K562 (cell line): ENCODE data around the gene AIF1. TPM values are rescaled to one million over a fixed set of nuclear protein-coding genes. Genes with fewer than 3 reads are reported as not detected.

Experiments
- ELF1 ChIP-seq: fragments of 200-800 bp; sonication (Bioruptor generic); IDR thresholded peaks from 2 replicates; pipeline ENCODE4 v1.6.1; 2016; ENCODE audit warnings: missing genetic modification characterization, missing compliant biosample characterization
- ETV5 ChIP-seq: sonication (generic); formaldehyde crosslinking; IDR thresholded peaks from 2 replicates; pipeline ENCODE4 v1.4.0; 2020; ENCODE audit warnings: low read depth, mild to moderate bottlenecking, missing genetic modification reagents
- KAT2B ChIP-seq: IDR thresholded peaks from one replicate; pipeline ENCODE4 v1.6.1; 2012; ENCODE audit warnings: low read depth, mild to moderate bottlenecking, control low read depth, inconsistent platforms, low read length, moderate library complexity
- KLF10 ChIP-seq: fragments of 250-450 bp; sonication (Bioruptor Pico); IDR thresholded peaks from 2 replicates; pipeline ENCODE4 v1.6.1; 2021; ENCODE audit warnings: matching md5 sums
- MECOM ChIP-seq: fragments of 250-450 bp; sonication (Bioruptor Pico); IDR thresholded peaks from 2 replicates; pipeline ENCODE4 v1.8.0; 2022; ENCODE audit warnings: inconsistent platforms
- MYC ChIP-seq, 2 experiments: fragments of 250-450 bp in 1 of 2; sonication (Bioruptor Pico) in 1 of 2; IDR thresholded peaks; 2 replicates each; pipeline versions ENCODE4 v1.5.1 to v1.6.1; 2012 to 2021; ENCODE audit warnings: low read depth in 2 of 2, borderline replicate concordance in 1 of 2, improper control_type of control experiment in 1 of 2, low read length in 1 of 2, mild to moderate bottlenecking in 1 of 2, moderate library complexity in 1 of 2
- NCOA4 ChIP-seq: fragments of 450-650 bp; IDR thresholded peaks from 2 replicates; pipeline ENCODE4 v1.6.1; 2018; ENCODE audit warnings: mild to moderate bottlenecking; ENCODE audit not compliant: partially characterized antibody
- NFYB ChIP-seq: IDR thresholded peaks from 2 replicates; pipeline ENCODE4 v1.6.1; 2011; ENCODE audit warnings: mild to moderate bottlenecking, moderate library complexity; ENCODE audit not compliant: insufficient read length; ENCODE audit errors: extremely low read depth
- NR2C2 ChIP-seq, 2 experiments: fragments of 200-800 bp in 1 of 2; sonication (Bioruptor generic) in 1 of 2; sonication (generic) in 1 of 2; formaldehyde crosslinking in 1 of 2; IDR thresholded peaks; 2 replicates each; pipeline versions ENCODE4 v1.6.1 to v1.8.0; 2016 to 2022; ENCODE audit warnings: mild to moderate bottlenecking in 1 of 2, missing compliant biosample characterization in 1 of 2, missing genetic modification characterization in 1 of 2, missing genetic modification reagents in 1 of 2
- NRF1 ChIP-seq, 2 experiments: fragments of 450-650 bp; IDR thresholded peaks in 1 of 2; conservative IDR thresholded peaks in 1 of 2; 2 replicates each; pipeline ENCODE4 v1.6.1; 2014; ENCODE audit warnings: mild to moderate bottlenecking in 2 of 2
- POLR2G ChIP-seq: fragments of 200-400 bp; formaldehyde crosslinking; IDR thresholded peaks from 2 replicates; pipeline ENCODE4 v1.6.1; 2017; ENCODE audit warnings: low read depth, mild to moderate bottlenecking, antibody characterized with exemption, low read length, moderate library complexity
- RBBP5 ChIP-seq: fragments of 200-600 bp; sonication (generic); IDR thresholded peaks from 2 replicates; pipeline ENCODE4 v1.6.1; 2012; ENCODE audit warnings: borderline replicate concordance, mild to moderate bottlenecking, low read length, control low read depth, inconsistent platforms; ENCODE audit not compliant: insufficient read depth, poor library complexity, severe bottlenecking
- RBFOX2 ChIP-seq: fragments of 200-400 bp; formaldehyde crosslinking; IDR thresholded peaks from 2 replicates; pipeline ENCODE4 v1.6.1; 2017; ENCODE audit warnings: low read depth, mild to moderate bottlenecking, low read length, moderate library complexity
- RFX5 ChIP-seq: IDR thresholded peaks from 2 replicates; pipeline ENCODE4 v1.6.1; 2011; ENCODE audit warnings: low read depth, mild to moderate bottlenecking, improper control_type of control experiment, low read length
- SIN3A ChIP-seq, 2 experiments: fragments of 150-350 bp in 1 of 2; IDR thresholded peaks; 2 replicates each; pipeline ENCODE4 v1.6.1; 2011 to 2016; ENCODE audit warnings: borderline replicate concordance in 2 of 2, low read depth in 2 of 2, low read length in 2 of 2, mild to moderate bottlenecking in 2 of 2, moderate library complexity in 2 of 2; ENCODE audit not compliant: control insufficient read depth in 1 of 2
- ZNF431 ChIP-seq: sonication (generic); formaldehyde crosslinking; IDR thresholded peaks from 2 replicates; pipeline ENCODE4 v1.8.0; 2022; ENCODE audit warnings: mild to moderate bottlenecking, missing genetic modification reagents
- ZNF780A ChIP-seq: fragments of 250-450 bp; sonication (Bioruptor Pico); IDR thresholded peaks from 2 replicates; pipeline ENCODE4 v1.5.0; 2021; ENCODE audit warnings: mild to moderate bottlenecking
- polyA plus RNA-seq, 8 experiments: library from polyadenylated mRNA; depleted of rRNA in 4 of 8; stranded (reverse) in 5 of 8; unstranded in 3 of 8; fragments of >200 nt; fragmentation: Nextera tagmentation in 2 of 8; fragmentation: Illumina TruSeq in 1 of 8; extraction: Ambion mirVana in 2 of 8; extraction: Trizol in 1 of 8; gene quantifications; 2 replicates each; pipeline versions ENCODE4 v1.2.1 to v1.2.3, GENCODE V29; 2011 to 2014; ENCODE audit warnings: inconsistent platforms in 1 of 8, missing spikeins in 1 of 8
- total RNA-seq, 7 experiments: library from RNA; depleted of rRNA in 6 of 7; stranded (reverse); fragments of >200 nt in 6 of 7; fragmentation: Illumina TruSeq in 2 of 7; extraction: Trizol in 2 of 7; gene quantifications; 2 replicates each; pipeline versions ENCODE4 v1.2.1 to v1.2.3, GENCODE V29; 2011 to 2021; ENCODE audit warnings: low replicate concordance in 1 of 7
- TF ChIP-seq, protein P1 (sequence below): sonication (generic); formaldehyde crosslinking; IDR thresholded peaks from 2 replicates; pipeline ENCODE4 v1.8.1; 2023; ENCODE audit warnings: missing genetic modification reagents, mild to moderate bottlenecking, borderline replicate concordance
- TF ChIP-seq, protein P2 (sequence below): fragments of 250-450 bp; sonication (Bioruptor Pico); IDR thresholded peaks from 2 replicates; pipeline ENCODE4 v1.8.0; 2021; ENCODE audit warnings: borderline replicate concordance, mild to moderate bottlenecking, moderate library complexity; ENCODE audit not compliant: poor library complexity, severe bottlenecking
- TF ChIP-seq, protein P3 (sequence below): sonication (generic); formaldehyde crosslinking; IDR thresholded peaks from 2 replicates; pipeline ENCODE4 v1.8.1; 2022; ENCODE audit warnings: missing genetic modification reagents

The AIF1 gene
- total and polyA plus RNA-seq, 9 of the 15 experiments (the other 6 are each of a cell fraction or from before 2014, with no cell fraction given): 9.4 to 33.4 (median 19.4) TPM

DNA sequence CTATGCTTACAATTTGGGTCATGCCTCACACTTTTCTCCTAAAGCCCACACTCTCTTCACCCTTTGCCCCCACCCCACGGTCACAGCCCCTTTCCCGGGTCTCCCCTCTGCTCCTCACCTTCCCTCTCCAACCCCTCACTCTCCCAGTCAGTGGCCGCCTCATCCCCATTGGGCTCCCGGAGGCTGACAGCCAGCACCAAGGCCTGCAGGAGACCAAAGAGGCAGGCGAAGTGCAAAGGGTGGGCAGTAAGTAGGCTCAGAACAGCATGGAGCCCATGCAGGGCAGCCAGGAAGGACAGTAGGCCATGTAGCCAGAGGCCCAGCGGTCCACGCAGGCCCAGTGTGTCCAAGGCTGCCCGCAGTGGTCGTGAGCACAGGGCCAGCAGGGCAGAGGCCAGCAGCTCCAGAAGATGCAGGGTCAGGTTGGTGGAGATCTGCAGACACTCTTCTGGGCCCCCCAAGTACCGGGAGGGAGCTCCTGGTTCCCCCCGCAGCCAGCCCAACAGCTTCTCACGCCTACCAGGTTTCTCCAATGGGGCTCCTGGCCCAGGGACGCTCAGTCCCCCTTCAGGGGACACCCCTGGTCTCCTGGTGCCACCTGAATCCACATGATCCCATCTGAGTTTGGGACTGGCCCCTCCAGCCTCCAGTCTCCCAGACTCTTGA, 44.1 kb downstream of the AIF1 start (continued):
- TF ChIP-seq, protein P1, sequence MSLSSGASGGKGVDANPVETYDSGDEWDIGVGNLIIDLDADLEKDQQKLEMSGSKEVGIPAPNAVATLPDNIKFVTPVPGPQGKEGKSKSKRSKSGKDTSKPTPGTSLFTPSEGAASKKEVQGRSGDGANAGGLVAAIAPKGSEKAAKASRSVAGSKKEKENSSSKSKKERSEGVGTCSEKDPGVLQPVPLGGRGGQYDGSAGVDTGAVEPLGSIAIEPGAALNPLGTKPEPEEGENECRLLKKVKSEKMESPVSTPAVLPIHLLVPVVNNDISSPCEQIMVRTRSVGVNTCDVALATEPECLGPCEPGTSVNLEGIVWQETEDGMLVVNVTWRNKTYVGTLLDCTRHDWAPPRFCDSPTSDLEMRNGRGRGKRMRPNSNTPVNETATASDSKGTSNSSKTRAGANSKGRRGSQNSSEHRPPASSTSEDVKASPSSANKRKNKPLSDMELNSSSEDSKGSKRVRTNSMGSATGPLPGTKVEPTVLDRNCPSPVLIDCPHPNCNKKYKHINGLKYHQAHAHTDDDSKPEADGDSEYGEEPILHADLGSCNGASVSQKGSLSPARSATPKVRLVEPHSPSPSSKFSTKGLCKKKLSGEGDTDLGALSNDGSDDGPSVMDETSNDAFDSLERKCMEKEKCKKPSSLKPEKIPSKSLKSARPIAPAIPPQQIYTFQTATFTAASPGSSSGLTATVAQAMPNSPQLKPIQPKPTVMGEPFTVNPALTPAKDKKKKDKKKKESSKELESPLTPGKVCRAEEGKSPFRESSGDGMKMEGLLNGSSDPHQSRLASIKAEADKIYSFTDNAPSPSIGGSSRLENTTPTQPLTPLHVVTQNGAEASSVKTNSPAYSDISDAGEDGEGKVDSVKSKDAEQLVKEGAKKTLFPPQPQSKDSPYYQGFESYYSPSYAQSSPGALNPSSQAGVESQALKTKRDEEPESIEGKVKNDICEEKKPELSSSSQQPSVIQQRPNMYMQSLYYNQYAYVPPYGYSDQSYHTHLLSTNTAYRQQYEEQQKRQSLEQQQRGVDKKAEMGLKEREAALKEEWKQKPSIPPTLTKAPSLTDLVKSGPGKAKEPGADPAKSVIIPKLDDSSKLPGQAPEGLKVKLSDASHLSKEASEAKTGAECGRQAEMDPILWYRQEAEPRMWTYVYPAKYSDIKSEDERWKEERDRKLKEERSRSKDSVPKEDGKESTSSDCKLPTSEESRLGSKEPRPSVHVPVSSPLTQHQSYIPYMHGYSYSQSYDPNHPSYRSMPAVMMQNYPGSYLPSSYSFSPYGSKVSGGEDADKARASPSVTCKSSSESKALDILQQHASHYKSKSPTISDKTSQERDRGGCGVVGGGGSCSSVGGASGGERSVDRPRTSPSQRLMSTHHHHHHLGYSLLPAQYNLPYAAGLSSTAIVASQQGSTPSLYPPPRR: peak; percentile 49; the same call in 1 of the 2 replicates
- TF ChIP-seq NCOA4 (no peak), ZNF431 (CRISPR knock-in tag) (no peak), MECOM (CRISPR knock-in tag) (peak; percentile 30; the same call in 1 of the 2 replicates), ETV5 (CRISPR knock-in tag) (no peak), POLR2G (peak; percentile 86), RFX5 (no peak), NFYB (no peak), NRF1 (conservative IDR thresholded peaks at IDR 0.05 in 1 of 2, IDR thresholded peaks at IDR 0.05 in 1 of 2) (peak in 1 of 2 experiments; percentile 29; a peak in 2 of 4 replicates), SIN3A (IDR thresholded peaks at IDR 0.05; ENCODE audit: borderline replicate concordance in 2 of 2, control insufficient read depth in 1 of 2, low read depth in 2 of 2, low read length in 2 of 2) (no peak), KAT2B (no peak), MYC (IDR thresholded peaks at IDR 0.05; ENCODE audit: low read depth, low read length) (no peak), MYC (CRISPR knock-in tag; IDR thresholded peaks at IDR 0.05; ENCODE audit: borderline replicate concordance, low read depth) (peak; percentile 21; the same call in 1 of the 2 replicates), NR2C2 (CRISPR knock-in tag; IDR thresholded peaks at IDR 0.05) (0 out of 2 replicates have a peak, but pooled peaks have one; percentile 28), NR2C2 (tag; IDR thresholded peaks at IDR 0.05) (no peak), ELF1 (tag) (no peak), RBBP5 (no peak), RBFOX2 (peak; percentile 67), KLF10 (CRISPR knock-in tag) (0 out of 2 replicates have a peak, but pooled peaks have one; percentile 8), ZNF780A (CRISPR knock-in tag) (no peak)
- TF ChIP-seq, protein P2, sequence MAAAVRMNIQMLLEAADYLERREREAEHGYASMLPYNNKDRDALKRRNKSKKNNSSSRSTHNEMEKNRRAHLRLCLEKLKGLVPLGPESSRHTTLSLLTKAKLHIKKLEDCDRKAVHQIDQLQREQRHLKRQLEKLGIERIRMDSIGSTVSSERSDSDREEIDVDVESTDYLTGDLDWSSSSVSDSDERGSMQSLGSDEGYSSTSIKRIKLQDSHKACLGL: no peak
- TF ChIP-seq, protein P3, sequence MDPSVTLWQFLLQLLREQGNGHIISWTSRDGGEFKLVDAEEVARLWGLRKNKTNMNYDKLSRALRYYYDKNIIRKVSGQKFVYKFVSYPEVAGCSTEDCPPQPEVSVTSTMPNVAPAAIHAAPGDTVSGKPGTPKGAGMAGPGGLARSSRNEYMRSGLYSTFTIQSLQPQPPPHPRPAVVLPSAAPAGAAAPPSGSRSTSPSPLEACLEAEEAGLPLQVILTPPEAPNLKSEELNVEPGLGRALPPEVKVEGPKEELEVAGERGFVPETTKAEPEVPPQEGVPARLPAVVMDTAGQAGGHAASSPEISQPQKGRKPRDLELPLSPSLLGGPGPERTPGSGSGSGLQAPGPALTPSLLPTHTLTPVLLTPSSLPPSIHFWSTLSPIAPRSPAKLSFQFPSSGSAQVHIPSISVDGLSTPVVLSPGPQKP: no peak
